Gastrocnemius medialis (tissue), 4 donors: ENCODE results near the gene TARS3. TPM values are rescaled to one million over a fixed set of nuclear protein-coding genes. Genes with fewer than 3 reads are reported as not detected.

Experiments
- ATAC-seq, 2 donors: fragments of 150-250 bp; one replicate each; pipeline ENCODE4 v1.9.1; 2016
- DNase-seq, 2 donors: peaks; one replicate each; pipeline ENCODE4 v3.0.0-alpha.2; 2019
- H3K27ac ChIP-seq, 4 donors: fragments of 200-600 bp; sonication (generic); 1 replicate in 1 of 4; 2 replicates in 3 of 4; pipeline ENCODE4 v1.5.1; 2016 to 2018; ENCODE audit warnings: mild to moderate bottlenecking in 2 of 4, moderate library complexity in 1 of 4
- H3K27me3 ChIP-seq, 3 donors: fragments of 200-600 bp; sonication (generic) in 2 of 3; 1 replicate in 1 of 3; 2 replicates in 2 of 3; pipeline versions ENCODE4 v1.5.1 to v1.6.0; 2016 to 2019; ENCODE audit warnings: mild to moderate bottlenecking in 1 of 3, moderate library complexity in 1 of 3
- H3K36me3 ChIP-seq, 2 donors: fragments of 200-600 bp; sonication (generic) in 1 of 2; one replicate each; pipeline ENCODE4 v1.5.1; 2017 to 2018
- H3K4me1 ChIP-seq, 2 donors: fragments of 200-600 bp; sonication (generic) in 1 of 2; one replicate each; pipeline ENCODE4 v1.5.1; 2016 to 2017; ENCODE audit warnings: mild to moderate bottlenecking in 2 of 2
- H3K4me3 ChIP-seq, 4 donors: fragments of 200-600 bp; sonication (generic) in 3 of 4; 1 replicate in 1 of 4; 2 replicates in 3 of 4; pipeline ENCODE4 v1.5.1; 2016 to 2019; ENCODE audit warnings: mild to moderate bottlenecking in 2 of 4
- H3K9me3 ChIP-seq, 3 donors: fragments of 200-600 bp; sonication (generic) in 2 of 3; 1 replicate in 1 of 3; 2 replicates in 2 of 3; pipeline ENCODE4 v1.5.1; 2016 to 2019
- POLR2A ChIP-seq, 2 donors: fragments of 450-650 bp; IDR thresholded peaks; one replicate each; pipeline ENCODE4 v1.6.1; 2017; ENCODE audit warnings: antibody characterized with exemption in 2 of 2, mild to moderate bottlenecking in 2 of 2, moderate library complexity in 2 of 2
- in situ Hi-C, 4 donors: fragments of 200-750 bp; cut with MboI; loops; one replicate each; pipeline versions ENCODE4 v1.15.0 to v1.8.0; 2017; ENCODE audit warnings: low sequenced_read_pairs in 4 of 4
- intact Hi-C: fragments of 100-400 bp; cut with DNase I; formaldehyde crosslinking; loops from one replicate; pipeline ENCODE4 v1.15.1; 2023; ENCODE audit warnings: low total_unique reads
- total RNA-seq, 4 donors: library from RNA; depleted of rRNA; stranded (reverse); fragments of >200 nt; gene quantifications; one replicate each; pipeline versions ENCODE4 v1.1.0 to v1.2.3, GENCODE V29; 2016
- TF ChIP-seq, protein P1 (sequence below), 5 experiments: fragments of 450-650 bp in 3 of 5; fragments of 200-600 bp in 2 of 5; sonication (generic) in 2 of 5; IDR thresholded peaks in 4 of 5; conservative IDR thresholded peaks in 1 of 5; 1 replicate in 4 of 5; 2 replicates in 1 of 5; pipeline ENCODE4 v1.5.1; 2016 to 2019; ENCODE audit warnings: antibody characterized with exemption in 5 of 5, mild to moderate bottlenecking in 3 of 5, moderate library complexity in 3 of 5

The TARS3 gene
- total RNA-seq, 4 donors from 2014 or later = 38.3 to 69.9 (median 55.4) TPM

GRCh38 chr15:101641894-101642293 lies 82.4 kb downstream of the TARS3 start:
- in situ Hi-C loops = loop anchor here in 3 of 4 donors (5.0 to 10.0 kb wide), 3 partner anchors 345 to 350 kb away; partner anchors contain the start of gene SNRPA1 (in 2 of the 3)
- no peak for DNase-seq
- H3K4me1 ChIP-seq = peaks cover 14 to 17% of the 10 kb centered on the region in 2 donors
- TF ChIP-seq, protein P1, sequence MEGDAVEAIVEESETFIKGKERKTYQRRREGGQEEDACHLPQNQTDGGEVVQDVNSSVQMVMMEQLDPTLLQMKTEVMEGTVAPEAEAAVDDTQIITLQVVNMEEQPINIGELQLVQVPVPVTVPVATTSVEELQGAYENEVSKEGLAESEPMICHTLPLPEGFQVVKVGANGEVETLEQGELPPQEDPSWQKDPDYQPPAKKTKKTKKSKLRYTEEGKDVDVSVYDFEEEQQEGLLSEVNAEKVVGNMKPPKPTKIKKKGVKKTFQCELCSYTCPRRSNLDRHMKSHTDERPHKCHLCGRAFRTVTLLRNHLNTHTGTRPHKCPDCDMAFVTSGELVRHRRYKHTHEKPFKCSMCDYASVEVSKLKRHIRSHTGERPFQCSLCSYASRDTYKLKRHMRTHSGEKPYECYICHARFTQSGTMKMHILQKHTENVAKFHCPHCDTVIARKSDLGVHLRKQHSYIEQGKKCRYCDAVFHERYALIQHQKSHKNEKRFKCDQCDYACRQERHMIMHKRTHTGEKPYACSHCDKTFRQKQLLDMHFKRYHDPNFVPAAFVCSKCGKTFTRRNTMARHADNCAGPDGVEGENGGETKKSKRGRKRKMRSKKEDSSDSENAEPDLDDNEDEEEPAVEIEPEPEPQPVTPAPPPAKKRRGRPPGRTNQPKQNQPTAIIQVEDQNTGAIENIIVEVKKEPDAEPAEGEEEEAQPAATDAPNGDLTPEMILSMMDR (IDR thresholded peaks at IDR 0.05 in 4 of 5, conservative IDR thresholded peaks at IDR 0.05 in 1 of 5) = no peak
- TF ChIP-seq POLR2A (IDR thresholded peaks at IDR 0.05) = peak; percentile 16 to 61
- peaks cover 2 to 60% of the 10 kb centered on the region in 2 donors for H3K36me3 ChIP-seq
- no peaks in the 10 kb centered on the region for H3K27me3 ChIP-seq
- intact Hi-C loops = loop anchor here (1.0 to 10.0 kb wide), 3 partner anchors 27 to 187 kb away; no protein-coding TSS in a partner anchor
- peak overlapping the region; percentile 54 to 77 (median 65) for H3K27ac ChIP-seq
- no peak overlapping the region for H3K4me3 ChIP-seq
- no peaks in the 10 kb centered on the region for H3K9me3 ChIP-seq
- ATAC-seq = peak in 1 of 2 donors; percentile 27

DNA sequence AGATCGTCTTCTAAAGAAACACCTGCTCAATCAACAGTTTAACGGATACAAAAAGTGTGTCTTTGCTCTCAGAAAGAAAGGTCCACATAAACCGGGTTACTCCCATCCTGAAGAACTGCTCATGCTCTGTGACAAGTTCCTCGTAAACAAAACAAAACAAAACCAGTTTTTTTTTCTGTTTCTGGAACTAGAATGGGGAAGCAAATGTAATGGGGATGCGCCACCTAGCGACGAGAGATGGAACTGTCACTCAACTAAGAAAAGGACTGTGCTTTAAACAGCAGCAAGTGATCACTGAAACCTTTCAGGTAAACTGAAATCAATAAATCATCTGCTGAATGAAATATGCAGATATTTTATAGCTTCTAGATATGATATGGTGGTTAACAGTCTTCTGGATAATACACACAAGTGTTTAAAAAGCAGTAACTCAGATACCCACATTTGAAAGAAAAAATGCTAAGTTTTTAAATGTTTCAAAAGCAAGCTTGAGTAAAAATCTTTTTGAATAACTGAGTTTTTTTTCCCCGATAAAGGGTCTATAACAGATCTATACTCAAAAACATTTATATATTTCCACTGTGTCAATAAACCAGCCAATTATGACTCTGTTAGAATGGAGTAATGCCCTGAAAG lies 83.0 kb downstream of the TARS3 start:
- Histone ChIP-seq H3K4me3 (peak overlapping the region in 2 of 4 donors; percentile 8 to 18), H3K27me3 (no peaks in the 10 kb centered on the region), H3K9me3 (no peaks in the 10 kb centered on the region), H3K27ac (peak overlapping the region; percentile 54 to 77 (median 65)), H3K36me3 (peaks cover 2 to 54% of the 10 kb centered on the region in 2 donors), H3K4me1 (peaks cover 10 to 11% of the 10 kb centered on the region in 2 donors)
- ATAC-seq = peak; percentile 69 to 78
- TF ChIP-seq, protein P1 (IDR thresholded peaks at IDR 0.05 in 4 of 5, conservative IDR thresholded peaks at IDR 0.05 in 1 of 5) = peak; percentile 88 to 97 (median 93)
- no peak for TF ChIP-seq POLR2A (IDR thresholded peaks at IDR 0.05)
- intact Hi-C loops = loop anchor here (1.0 to 10.0 kb wide), 3 partner anchors 26 to 186 kb away; no protein-coding TSS in a partner anchor
- peak in 1 of 2 donors; percentile 61 for DNase-seq
- in situ Hi-C loops = loop anchor here in 3 of 4 donors (5.0 to 10.0 kb wide), 3 partner anchors 344 to 349 kb away; partner anchors contain the start of gene SNRPA1 (in 2 of the 3)

GRCh38 chr15:101639667-101640066 lies 84.6 kb downstream of the TARS3 start:
- H3K36me3 ChIP-seq = peaks cover 2 to 38% of the 10 kb centered on the region in 2 donors
- no peaks in the 10 kb centered on the region for H3K9me3 ChIP-seq
- TF ChIP-seq POLR2A (IDR thresholded peaks at IDR 0.05) = no peak
- no peak overlapping the region for H3K4me3 ChIP-seq
- intact Hi-C loops (loop anchor here (2.0 to 10.0 kb wide), 2 partner anchors 25 to 185 kb away; no protein-coding TSS in a partner anchor), in situ Hi-C loops (loop anchor here in 3 of 4 donors (5.0 to 10.0 kb wide), 3 partner anchors 342 to 347 kb away; partner anchors contain the start of gene SNRPA1 (in 2 of the 3))
- DNase-seq (no peak), ATAC-seq (no peak)
- no peaks in the 10 kb centered on the region for H3K27me3 ChIP-seq
- H3K27ac ChIP-seq = no peak overlapping the region
- H3K4me1 ChIP-seq = peaks cover 4 to 9% of the 10 kb centered on the region in 2 donors

- intact Hi-C loops = no loop called here
- H3K36me3 ChIP-seq = peaks cover 2 to 26% of the 10 kb centered on the region in 2 donors
- no peak for TF ChIP-seq POLR2A (IDR thresholded peaks at IDR 0.05)
- TF ChIP-seq, protein P1 (IDR thresholded peaks at IDR 0.05 in 4 of 5, conservative IDR thresholded peaks at IDR 0.05 in 1 of 5) = no peak
Measured at GRCh38 chr15:101637919-101638318, 86.4 kb downstream of the TARS3 start.

DNA sequence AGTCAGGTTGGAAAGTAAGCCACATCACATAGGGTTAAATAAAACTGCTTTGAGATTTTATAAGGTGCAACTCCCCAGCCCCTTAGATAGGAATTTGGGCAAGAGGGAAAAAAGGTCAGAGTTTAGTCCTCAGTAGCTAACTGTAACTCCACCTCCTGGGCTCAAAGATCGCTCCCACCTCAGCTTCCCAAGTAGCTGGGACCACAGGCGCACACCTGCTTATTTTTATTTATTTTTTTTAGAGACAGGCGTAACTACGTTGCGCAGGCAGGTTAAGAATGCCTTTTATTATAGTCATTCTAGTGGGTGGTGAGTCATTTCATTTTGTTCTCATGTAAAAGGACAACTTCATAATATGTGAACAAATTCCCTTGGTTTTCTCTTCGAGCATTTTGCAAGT lies 86.8 kb downstream of the TARS3 start:
- H3K9me3 ChIP-seq = no peaks in the 10 kb centered on the region
- H3K4me3 ChIP-seq = no peak overlapping the region
- intact Hi-C loops = no loop called here
- ATAC-seq (no peak), DNase-seq (no peak)
- in situ Hi-C loops = no loop called here
- H3K27me3 ChIP-seq = no peaks in the 10 kb centered on the region
- H3K27ac ChIP-seq = no peak overlapping the region
- TF ChIP-seq, protein P1 (IDR thresholded peaks at IDR 0.05 in 4 of 5, conservative IDR thresholded peaks at IDR 0.05 in 1 of 5) = no peak
- TF ChIP-seq POLR2A (IDR thresholded peaks at IDR 0.05) = no peak
- peaks cover 2 to 22% of the 10 kb centered on the region in 2 donors for H3K36me3 ChIP-seq
- peaks cover 4 to 9% of the 10 kb centered on the region in 2 donors for H3K4me1 ChIP-seq

More at GRCh38 chr15:101637919-101638318, 86.4 kb downstream of the TARS3 start:
- Histone ChIP-seq H3K4me3 (no peak overlapping the region), H3K27me3 (no peaks in the 10 kb centered on the region), H3K4me1 (peaks cover 4 to 9% of the 10 kb centered on the region in 2 donors), H3K27ac (no peak overlapping the region), H3K9me3 (no peaks in the 10 kb centered on the region)
- ATAC-seq (no peak), DNase-seq (no peak)
- in situ Hi-C loops = no loop called here
